Gastroesophageal sphincter (tissue), 4 donors: ENCODE measurements around the gene CNIH2. TPM values are rescaled to one million over a fixed set of nuclear protein-coding genes. Genes with fewer than 3 reads are reported as not detected.
"Not testable (repeated sequence)": the region's sequence is repeated elsewhere in the genome, so short reads cannot be mapped to it uniquely, and the experiment has no call there.

Experiments used
- ATAC-seq: fragments of 150-250 bp; one replicate; pipeline ENCODE4 v1.9.1; 2016; ENCODE audit warnings: mild to moderate bottlenecking, moderate library complexity
- H3K27ac ChIP-seq, 4 donors: fragments of 200-600 bp; sonication (generic) in 3 of 4; 1 replicate in 3 of 4; 2 replicates in 1 of 4; pipeline ENCODE4 v1.5.1; 2016 to 2019
- H3K27me3 ChIP-seq: fragments of 200-600 bp; sonication (generic); one replicate; pipeline ENCODE4 v1.5.1; 2019
- H3K36me3 ChIP-seq, 2 donors: fragments of 200-600 bp; sonication (generic); one replicate each; pipeline ENCODE4 v1.5.1; 2019; ENCODE audit warnings: control low read depth in 1 of 2
- H3K4me1 ChIP-seq, 3 donors: fragments of 200-600 bp; sonication (generic); 1 replicate in 2 of 3; 2 replicates in 1 of 3; pipeline ENCODE4 v1.5.1; 2016 to 2019; ENCODE audit warnings: control low read depth in 2 of 3
- H3K4me3 ChIP-seq, 2 donors: fragments of 200-600 bp; sonication (generic); one replicate each; pipeline ENCODE4 v1.5.1; 2019; ENCODE audit warnings: mild to moderate bottlenecking in 1 of 2, moderate library complexity in 1 of 2
- H3K9me3 ChIP-seq, 3 donors: fragments of 200-600 bp; sonication (generic); one replicate each; pipeline ENCODE4 v1.5.1; 2017 to 2019; ENCODE audit warnings: control low read depth in 2 of 3
- CTCF ChIP-seq, 4 experiments: fragments of 200-600 bp in 2 of 4; fragments of 450-650 bp in 2 of 4; sonication (generic) in 1 of 4; IDR thresholded peaks; one replicate each; pipeline ENCODE4 v1.5.1; 2017 to 2019; ENCODE audit warnings: antibody characterized with exemption in 4 of 4, mild to moderate bottlenecking in 2 of 4, moderate library complexity in 2 of 4
- EP300 ChIP-seq: sonication (generic); formaldehyde crosslinking; IDR thresholded peaks from one replicate; pipeline ENCODE4 v1.6.1; 2017; ENCODE audit warnings: antibody characterized with exemption, mild to moderate bottlenecking
- POLR2A ChIP-seq, 2 donors: fragments of 450-650 bp; IDR thresholded peaks; one replicate each; pipeline ENCODE4 v1.6.1; 2017; ENCODE audit warnings: antibody characterized with exemption in 2 of 2, mild to moderate bottlenecking in 2 of 2, moderate library complexity in 1 of 2
- POLR2AphosphoS5 ChIP-seq: sonication (generic); formaldehyde crosslinking; IDR thresholded peaks from one replicate; pipeline ENCODE4 v1.6.1; 2017; ENCODE audit warnings: antibody characterized with exemption
- WGBS, 2 donors: methylation state at CpG; one replicate each; pipeline ENCODE4 v1.1.5; 2018; ENCODE audit warnings: low coverage in 1 of 2; 5-methylcytosine and 5-hydroxymethylcytosine counted together
- total RNA-seq, 4 donors: library from RNA; depleted of rRNA; stranded (reverse); fragments of >200 nt; gene quantifications; one replicate each; pipeline ENCODE4 v1.1.0, GENCODE V29; 2016

The CNIH2 gene
- total RNA-seq, 4 donors from 2014 or later = 1.1 TPM; not detected in 3

- Histone ChIP-seq H3K4me1 (peaks cover 0 to 36% (median 16%) of the 10 kb centered on the region in 3 donors), H3K27ac (no peak overlapping the region), H3K9me3 (no peaks in the 10 kb centered on the region), H3K36me3 (peaks cover 0 to 62% of the 10 kb centered on the region in 2 donors), H3K4me3 (no peak overlapping the region), H3K27me3 (no peaks in the 10 kb centered on the region)
- no peak for ATAC-seq
- TF ChIP-seq CTCF (IDR thresholded peaks at IDR 0.05) (no peak), POLR2AphosphoS5 (no peak), EP300 (no peak), POLR2A (IDR thresholded peaks at IDR 0.05) (no peak)
- 75% methylated on average over 5 of the region's 7 CpGs; no CpG with 5 or more reads in 1 of the 2 donors for WGBS, 2 donors
Measured at GRCh38 chr11:66271816-66272215, 6.2 kb upstream of the CNIH2 start.

- ATAC-seq = no peak
- WGBS, 2 donors = 86% methylated on average over 1 of the region's 2 CpGs; no CpG with 5 or more reads in 1 of the 2 donors
- Histone ChIP-seq H3K4me3 (no peak overlapping the region), H3K4me1 (peaks cover 0 to 35% (median 15%) of the 10 kb centered on the region in 3 donors), H3K27me3 (no peaks in the 10 kb centered on the region), H3K27ac (no peak overlapping the region), H3K36me3 (peaks cover 0 to 66% of the 10 kb centered on the region in 2 donors), H3K9me3 (no peaks in the 10 kb centered on the region)
- TF ChIP-seq POLR2A (IDR thresholded peaks at IDR 0.05) = no peak
- no peak for TF ChIP-seq EP300
- no peak for TF ChIP-seq CTCF (IDR thresholded peaks at IDR 0.05)
- TF ChIP-seq POLR2AphosphoS5 = no peak
Measured at GRCh38 chr11:66272596-66272995, 5.4 kb upstream of the CNIH2 start.

DNA sequence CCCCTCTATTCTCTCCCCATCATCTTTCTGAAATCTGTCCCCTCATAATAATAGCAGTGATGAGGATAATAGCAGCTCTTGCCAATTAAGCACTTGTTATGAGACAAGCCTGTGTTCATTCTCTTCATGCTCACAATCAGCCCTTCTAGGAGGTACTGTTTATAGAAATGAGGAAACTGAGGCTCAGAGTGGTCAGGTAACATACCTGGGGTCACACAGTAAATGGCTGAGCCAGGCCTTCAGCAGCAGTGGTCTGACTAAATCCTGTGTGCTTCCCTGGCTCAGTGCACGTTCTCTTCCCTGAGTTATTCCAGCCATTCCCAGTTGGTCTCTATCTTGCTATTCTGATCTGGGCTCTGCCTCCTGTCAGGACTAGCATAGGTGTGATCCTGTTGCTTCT lies 3.8 kb upstream of the CNIH2 start:
- peaks cover 0 to 66% of the 10 kb centered on the region in 2 donors for H3K36me3 ChIP-seq
- TF ChIP-seq POLR2A (IDR thresholded peaks at IDR 0.05) (no peak), POLR2AphosphoS5 (no peak), CTCF (IDR thresholded peaks at IDR 0.05) (no peak), EP300 (no peak)
- 18 to 67% methylated on average over 1 of the region's 1 CpG for WGBS, 2 donors

DNA sequence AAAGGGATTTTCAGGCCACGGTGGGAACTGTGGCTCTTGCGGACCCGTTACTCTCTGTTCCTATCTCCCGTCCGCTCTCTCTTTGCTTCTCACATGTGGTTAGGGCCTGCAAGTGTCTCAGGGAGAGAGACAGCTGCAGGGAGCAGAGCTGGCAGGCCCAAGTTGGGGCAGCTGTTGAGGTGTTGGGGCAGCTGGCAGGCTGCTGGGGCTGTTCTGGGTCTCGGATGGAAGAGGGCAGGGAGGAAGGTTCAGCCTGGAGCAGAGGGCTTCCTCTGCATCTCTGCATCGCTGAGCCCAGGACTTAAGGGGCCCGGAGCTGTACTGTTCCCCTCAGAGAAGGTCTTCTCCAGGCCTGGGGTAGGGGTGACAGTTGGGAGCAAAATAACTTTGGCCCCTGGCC lies 2.6 kb upstream of the CNIH2 start:
- ATAC-seq = no peak
- Histone ChIP-seq H3K9me3 (no peaks in the 10 kb centered on the region), H3K36me3 (peaks cover 0 to 63% of the 10 kb centered on the region in 2 donors), H3K27me3 (peaks cover 3% of the 10 kb centered on the region), H3K4me1 (peaks cover 2 to 35% (median 10%) of the 10 kb centered on the region in 3 donors), H3K27ac (no peak overlapping the region), H3K4me3 (no peak overlapping the region)
- no peak for TF ChIP-seq EP300
- no peak for TF ChIP-seq POLR2A (IDR thresholded peaks at IDR 0.05)
- no peak for TF ChIP-seq POLR2AphosphoS5
- TF ChIP-seq CTCF (IDR thresholded peaks at IDR 0.05) = no peak
- 80 to 90% methylated on average over 1 to 2 of the region's 8 CpGs for WGBS, 2 donors

More for the DNA sequence above, 3.8 kb upstream of the CNIH2 start:
- no peak for ATAC-seq
- H3K27me3 ChIP-seq = peaks cover under 1% of the 10 kb centered on the region
- H3K27ac ChIP-seq = no peak overlapping the region
- H3K9me3 ChIP-seq = no peaks in the 10 kb centered on the region
- peaks cover 2 to 45% (median 21%) of the 10 kb centered on the region in 3 donors for H3K4me1 ChIP-seq
- H3K4me3 ChIP-seq = no peak overlapping the region

GRCh38 chr11:66275984-66276612 lies 1.9 kb upstream of the CNIH2 start:
- Histone ChIP-seq H3K4me3 (no peak overlapping the region), H3K27me3 (peaks cover 3% of the 10 kb centered on the region), H3K36me3 (peaks cover 0 to 59% of the 10 kb centered on the region in 2 donors), H3K4me1 (peaks cover 2 to 28% (median 9%) of the 10 kb centered on the region in 3 donors), H3K27ac (no peak overlapping the region), H3K9me3 (no peaks in the 10 kb centered on the region)
- 0% methylated on average over 1 of the region's 14 CpGs; no CpG with 5 or more reads in 1 of the 2 donors for WGBS, 2 donors
- ATAC-seq = no peak
- no peak for TF ChIP-seq CTCF (IDR thresholded peaks at IDR 0.05)
- no peak for TF ChIP-seq EP300
- TF ChIP-seq POLR2A (IDR thresholded peaks at IDR 0.05) = no peak
- no peak for TF ChIP-seq POLR2AphosphoS5

DNA sequence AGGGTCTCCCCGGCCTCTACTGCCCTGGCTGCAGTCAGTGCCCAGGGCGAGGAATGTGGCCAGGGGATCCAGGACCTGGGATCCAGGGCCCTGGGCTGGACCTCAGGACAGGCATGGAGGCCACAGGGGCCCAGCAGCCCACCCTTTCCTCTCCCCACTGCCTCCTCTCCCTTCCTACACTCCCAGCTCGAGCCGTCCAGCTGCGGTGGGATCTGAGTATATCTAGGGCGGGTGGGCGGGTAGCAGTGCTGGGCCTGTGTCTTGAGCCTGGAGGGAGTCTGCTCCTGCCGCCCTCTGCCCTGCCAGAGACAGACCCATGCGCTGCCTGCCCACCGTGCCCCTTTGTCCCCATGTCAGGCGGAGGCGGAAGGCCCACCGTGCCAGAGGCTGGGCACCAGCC lies 1.4 kb upstream of the CNIH2 start:
- H3K4me3 ChIP-seq, H3K27me3 ChIP-seq, H3K9me3 ChIP-seq, ATAC-seq: not testable (repeated sequence)
- H3K36me3 ChIP-seq = peaks cover 0 to 56% of the 10 kb centered on the region in 2 donors
- 59 to 61% methylated on average over 3 to 4 of the region's 13 CpGs for WGBS, 2 donors
- peaks cover 2 to 23% (median 9%) of the 10 kb centered on the region in 3 donors for H3K4me1 ChIP-seq
- peak overlapping the region in 1 of 4 donors; percentile 77 for H3K27ac ChIP-seq

DNA sequence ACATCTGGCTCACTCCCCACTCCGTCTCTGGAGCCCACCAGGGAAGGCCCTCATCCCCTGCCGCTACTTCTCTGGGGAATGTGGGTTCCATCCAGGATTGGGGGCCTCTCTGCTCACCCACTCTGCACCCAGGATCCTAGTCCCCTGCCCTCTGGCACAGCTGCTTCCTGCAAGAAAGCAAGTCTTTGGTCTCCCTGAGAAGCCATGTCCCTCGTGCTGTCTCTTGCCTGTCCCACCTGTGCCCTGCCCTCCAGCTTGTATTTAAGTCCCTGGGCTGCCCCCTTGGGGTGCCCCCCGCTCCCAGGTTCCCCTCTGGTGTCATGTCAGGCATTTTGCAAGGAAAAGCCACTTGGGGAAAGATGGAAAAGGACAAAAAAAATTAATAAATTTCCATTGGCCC lies 911 bp upstream of the CNIH2 start:
- H3K27me3 ChIP-seq, ATAC-seq, H3K4me3 ChIP-seq, H3K9me3 ChIP-seq: not testable (repeated sequence)
- 60 to 82% methylated on average over 1 to 2 of the region's 4 CpGs for WGBS, 2 donors
- peaks cover 0 to 52% of the 10 kb centered on the region in 2 donors for H3K36me3 ChIP-seq
- peaks cover 2 to 23% (median 9%) of the 10 kb centered on the region in 3 donors for H3K4me1 ChIP-seq
- peak overlapping the region in 2 of 4 donors; percentile 64 to 77 for H3K27ac ChIP-seq
